ENCODE measurements around the gene SLC17A4.

SLC17A4 gene

DNA sequence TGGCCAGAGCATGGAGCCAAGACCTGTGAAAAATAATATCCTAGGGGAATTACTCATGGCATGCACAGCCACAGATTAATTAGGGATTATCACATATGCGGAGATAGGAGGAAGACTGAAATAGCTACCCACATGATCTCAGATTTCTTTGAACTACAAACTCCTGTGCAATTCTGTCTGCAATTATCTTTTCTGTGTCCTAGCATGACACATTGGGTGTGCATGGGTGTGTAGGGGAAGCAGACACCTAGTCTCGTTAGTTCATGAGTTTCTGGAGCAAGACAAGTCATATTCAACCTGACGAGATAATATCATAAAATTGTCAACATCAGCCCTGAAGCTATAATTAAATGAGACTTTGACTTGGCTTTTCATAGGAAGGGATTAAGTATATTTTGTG lies 3.6 kb upstream of the SLC17A4 start:
- no peak for DNase-seq

- DNase-seq: no peak
Observed at GRCh38 chr6:25753079-25753478, 1.5 kb upstream of the SLC17A4 start.

DNA sequence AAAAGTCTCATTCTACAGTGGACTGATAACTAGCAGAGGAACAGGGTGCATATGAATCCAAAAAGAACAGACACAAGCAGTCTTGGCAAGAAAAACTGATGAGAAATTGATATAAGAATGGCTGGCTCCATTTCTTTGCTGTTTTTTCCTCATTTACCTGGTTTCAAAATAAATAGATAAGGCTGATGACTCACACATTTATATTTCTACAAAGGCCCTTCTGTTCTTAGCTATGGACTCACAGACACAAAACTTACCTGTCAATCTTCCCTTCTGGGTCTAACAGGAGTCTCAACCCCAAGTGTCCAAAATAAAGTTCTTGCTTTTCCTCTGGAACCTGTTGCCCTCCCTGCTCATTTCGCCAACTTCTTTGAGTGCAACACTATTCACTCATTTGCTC lies 941 bp downstream of the SLC17A4 start:
- DNase-seq: no peak

- no peak for DNase-seq
Observed at GRCh38 chr6:25756382-25757363, 2.1 kb downstream of the SLC17A4 start.

- DNase-seq: no peak
Observed at GRCh38 chr6:25757936-25758642, 3.5 kb downstream of the SLC17A4 start.

DNA sequence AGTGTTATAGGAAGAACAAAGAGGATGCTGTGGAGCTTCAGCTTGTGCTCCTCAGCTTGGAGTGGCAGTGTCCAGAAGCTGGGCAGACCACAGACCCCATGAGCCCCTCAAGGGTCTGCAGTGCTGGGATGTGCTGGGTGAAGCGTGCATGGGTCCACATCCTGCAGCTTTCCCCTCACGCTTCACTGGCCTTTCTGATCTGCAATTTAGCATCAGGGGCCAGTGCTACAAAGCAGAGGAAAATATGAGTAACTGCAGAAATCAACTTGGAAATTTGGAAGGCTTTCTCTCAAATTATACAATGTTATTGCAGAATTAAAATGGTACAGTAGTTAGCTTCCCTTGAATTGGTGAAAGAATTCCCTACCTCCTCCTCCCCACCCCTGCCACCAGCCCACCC lies 10.1 kb downstream of the SLC17A4 start:
- no peak for DNase-seq

GRCh38 chr6:25768566-25768965 lies 14.0 kb downstream of the SLC17A4 start:
- DNase-seq: peak; percentile 63

GRCh38 chr6:25769983-25770382 lies 15.4 kb downstream of the SLC17A4 start:
- peak; percentile 54 for DNase-seq

GRCh38 chr6:25774120-25774715 lies 19.7 kb downstream of the SLC17A4 start:
- peak; percentile 64 for DNase-seq

DNA sequence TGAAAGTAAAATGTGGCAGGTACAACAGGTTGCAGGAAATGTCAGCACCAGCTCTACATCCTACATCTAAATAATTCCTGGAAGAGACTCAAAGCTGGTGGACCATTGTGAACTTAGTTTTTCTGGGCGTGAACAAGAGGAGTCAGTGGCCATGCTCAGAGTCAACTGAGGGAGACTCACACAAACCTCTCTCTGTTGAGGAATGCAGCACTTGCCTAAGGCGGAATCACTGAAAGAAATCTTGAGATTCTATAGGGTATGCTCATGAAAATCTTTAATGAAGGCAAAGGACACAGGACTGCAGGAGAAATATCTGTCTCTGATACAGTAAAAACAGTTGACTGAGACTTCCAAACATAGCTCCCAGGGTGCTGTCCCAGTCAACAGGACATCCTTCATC lies 22.5 kb downstream of the SLC17A4 start:
- DNase-seq: peak; percentile 63

DNA sequence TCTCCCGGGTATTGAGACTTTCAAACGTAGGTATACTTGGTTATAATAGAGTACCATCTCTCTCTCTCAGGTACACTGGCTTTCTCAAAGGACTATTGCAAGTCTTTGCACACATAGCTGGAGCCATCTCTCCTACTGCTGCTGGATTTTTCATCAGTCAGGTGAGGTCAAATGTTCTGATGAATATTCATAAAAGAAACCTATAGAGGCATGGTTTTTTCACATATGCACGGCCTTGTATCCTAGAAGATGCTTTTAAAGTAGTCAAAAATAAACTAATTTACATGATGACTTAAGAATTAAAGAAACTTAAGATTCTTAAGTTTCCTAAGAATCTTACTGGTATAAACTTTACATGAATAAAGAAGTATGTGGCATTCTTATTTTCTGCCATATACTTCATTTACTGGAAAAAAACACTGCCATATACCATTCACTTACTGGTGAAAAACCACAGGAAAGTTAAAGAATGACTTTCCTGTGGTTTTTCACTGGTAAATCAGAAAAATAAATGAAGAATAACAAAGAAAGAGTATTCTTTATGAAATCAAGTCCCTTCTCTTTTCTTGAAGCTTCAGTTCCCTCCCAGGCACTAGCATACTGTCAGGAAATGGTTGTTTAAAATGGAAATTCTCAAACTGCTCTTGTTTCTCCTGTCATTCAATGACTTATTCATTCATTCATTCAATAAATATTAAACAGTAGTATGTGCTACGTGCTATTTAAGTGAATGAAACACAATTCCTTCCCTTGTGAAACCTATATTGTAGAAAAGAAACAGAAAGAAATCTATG lies 23.5 kb downstream of the SLC17A4 start:
- DNase-seq: no peak

GRCh38 chr6:25781134-25781533 lies 26.6 kb downstream of the SLC17A4 start:
- no peak for DNase-seq

DNA sequence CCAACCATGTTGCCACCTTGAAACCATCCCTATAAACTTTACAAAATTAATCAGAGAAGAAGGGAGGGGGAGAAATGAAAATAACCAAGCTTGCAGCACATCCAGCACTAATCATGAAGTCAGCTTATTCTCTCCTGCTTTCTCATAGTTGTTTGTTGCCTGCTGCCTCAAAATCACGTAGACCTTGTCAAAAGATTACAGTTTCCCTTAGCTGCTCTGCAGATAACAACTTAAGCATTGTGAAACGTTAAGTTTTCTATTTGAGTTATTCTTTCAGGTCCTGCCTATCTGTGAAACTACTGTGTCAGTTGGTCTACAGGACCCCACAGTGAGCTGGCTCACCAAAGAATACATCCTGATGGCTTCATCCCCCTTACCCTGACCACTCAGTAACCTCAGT lies 32.9 kb downstream of the SLC17A4 start:
- no peak for DNase-seq

GRCh38 chr6:25788305-25788922 lies 33.9 kb downstream of the SLC17A4 start:
- peak; percentile 80 for DNase-seq

- no peak for DNase-seq
Observed at GRCh38 chr6:25789475-25789874, 34.9 kb downstream of the SLC17A4 start.

- DNase-seq: no peak
Observed at GRCh38 chr6:25792016-25792415, 37.5 kb downstream of the SLC17A4 start.

DNA sequence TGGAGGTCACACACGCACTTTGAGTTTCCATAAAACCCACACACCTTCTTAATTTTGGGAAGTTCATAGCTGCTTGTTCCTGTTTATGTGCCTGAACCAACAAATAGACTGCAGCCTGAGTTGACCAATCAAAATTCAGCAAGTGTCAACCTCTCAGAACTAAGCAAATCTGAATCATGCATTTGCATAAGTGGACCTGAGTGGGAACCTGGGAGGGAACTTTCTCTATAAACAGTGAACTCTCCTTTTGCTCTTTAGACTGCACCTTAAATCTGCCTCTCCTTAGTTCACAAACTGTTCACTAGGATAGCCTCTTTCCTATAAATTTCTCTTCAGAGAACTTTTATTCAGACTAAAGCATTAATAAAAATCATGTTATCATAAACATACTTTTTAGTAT lies 39.4 kb downstream of the SLC17A4 start:
- DNase-seq: no peak

GRCh38 chr6:25794784-25795183 lies 40.2 kb downstream of the SLC17A4 start:
- no peak for DNase-seq

GRCh38 chr6:25801436-25801835 lies 46.9 kb downstream of the SLC17A4 start:
- DNase-seq: no peak

- no peak for DNase-seq
Observed at GRCh38 chr6:25804804-25805203, 50.3 kb downstream of the SLC17A4 start.

- no peak for DNase-seq
Observed at GRCh38 chr6:25815194-25815593, 60.7 kb downstream of the SLC17A4 start.

DNA sequence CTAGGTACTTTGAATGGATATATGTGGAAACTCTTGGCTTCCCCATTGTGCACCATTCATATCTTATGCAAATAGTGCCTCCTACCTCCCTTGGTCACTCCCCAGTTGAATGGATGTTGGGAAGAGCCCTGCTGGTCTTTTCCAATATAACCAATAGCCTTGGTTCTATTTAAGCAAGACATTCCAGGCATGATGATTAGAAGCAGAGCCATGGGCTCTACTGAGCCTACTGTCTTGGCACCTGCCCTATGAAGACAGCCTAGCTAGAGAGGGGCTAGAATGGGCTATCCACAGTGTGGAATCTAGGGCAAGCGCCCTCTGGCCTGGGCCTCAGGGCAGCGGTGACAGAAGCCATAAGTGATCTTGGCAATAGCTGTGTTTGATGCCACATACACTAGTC lies 61.7 kb downstream of the SLC17A4 start:
- DNase-seq: no peak

Data from islet precursor cell (in vitro differentiated cells).